HS-27A (cell line): ENCODE data around the gene GMDS.

Experiments
- DNase-seq: peaks from one replicate; pipeline ENCODE4 v3.0.0-alpha.2; 2012; ENCODE audit warnings: low read depth, missing footprints

The GMDS gene

DNA sequence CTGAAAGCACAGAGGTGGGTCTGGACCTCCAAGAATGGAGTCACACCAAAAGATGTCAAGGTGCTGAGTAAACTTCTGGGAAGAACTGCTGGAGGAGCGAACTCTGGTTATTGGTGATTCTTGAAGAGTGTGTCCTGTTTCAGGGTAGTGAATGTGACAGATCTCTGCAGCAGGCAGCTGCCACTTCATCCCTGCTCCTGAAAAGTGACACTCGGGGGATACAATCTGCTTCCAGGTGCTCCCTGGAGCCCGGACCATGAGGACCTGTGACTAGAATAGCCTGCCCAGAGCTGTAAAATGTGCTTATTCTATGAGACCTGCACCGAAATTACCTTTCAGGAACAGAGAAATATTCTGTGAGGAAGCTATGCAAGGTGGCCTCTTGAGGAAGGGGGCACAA, 444.6 kb downstream of the GMDS start:
- no peak for DNase-seq

- no peak for DNase-seq
Observed at GRCh38 chr6:1798965-1799325, 446.5 kb downstream of the GMDS start.

GRCh38 chr6:1798303-1798964, 447.0 kb downstream of the GMDS start:
- DNase-seq = no peak

GRCh38 chr6:1797801-1798200, 447.6 kb downstream of the GMDS start:
- DNase-seq = no peak

DNA sequence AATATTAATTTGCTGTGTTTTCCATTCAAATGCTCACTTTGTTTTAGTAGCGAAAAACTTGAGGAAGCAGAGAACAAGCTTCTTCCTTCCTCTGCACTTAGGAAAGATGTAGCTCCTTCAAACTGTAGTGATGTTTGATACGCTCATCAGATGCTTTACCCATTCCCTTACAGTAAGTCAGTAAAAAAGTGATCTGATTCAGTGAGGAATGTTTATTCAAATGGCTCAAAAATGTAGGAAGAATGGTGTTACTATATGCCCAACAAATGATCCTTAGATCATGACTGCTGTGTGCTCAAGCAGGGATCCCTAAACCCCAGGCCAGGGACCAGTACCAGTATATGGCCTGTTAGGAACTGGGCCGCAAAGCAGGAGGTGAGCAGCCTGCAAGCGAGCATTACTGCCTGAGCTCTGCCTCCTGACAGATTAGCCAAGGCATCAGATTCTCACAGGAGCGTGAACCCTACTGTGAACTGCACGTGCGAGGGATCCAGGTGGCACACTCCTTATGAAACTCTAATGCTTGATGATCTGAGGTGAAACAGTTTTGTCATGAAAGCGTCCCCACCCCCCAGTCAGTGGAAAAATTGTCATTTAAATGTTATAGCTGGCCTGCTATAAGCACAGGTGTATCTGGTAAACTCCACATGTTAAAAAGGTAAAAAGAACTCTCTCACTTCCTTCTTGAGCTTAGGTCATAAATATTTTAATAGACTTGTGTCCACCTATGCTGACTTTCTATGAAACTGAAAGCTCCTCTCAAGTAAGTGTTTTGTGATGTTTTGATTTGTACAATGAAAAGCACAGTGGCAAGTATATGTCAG, 448.5 kb downstream of the GMDS start:
- DNase-seq = no peak

DNA sequence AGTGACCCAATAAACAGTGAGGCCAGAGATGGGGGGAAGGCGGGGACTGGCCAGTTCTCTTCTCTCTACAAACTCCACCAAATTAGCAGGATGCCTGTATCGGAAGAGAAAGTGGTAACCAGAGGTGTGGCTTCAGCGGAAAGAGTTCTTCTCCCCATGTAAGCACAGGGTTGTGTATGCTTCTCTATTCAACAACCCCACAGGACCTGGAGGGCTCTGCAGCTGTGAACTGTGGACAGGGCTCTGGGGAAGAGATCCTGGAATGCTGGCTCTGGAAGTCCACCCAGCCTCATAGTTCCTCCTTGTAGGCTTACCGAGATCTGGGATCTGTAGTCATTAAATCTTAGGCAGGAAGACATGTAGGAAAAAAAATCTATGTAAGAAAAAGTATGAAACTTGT, 449.5 kb downstream of the GMDS start:
- no peak for DNase-seq

DNA sequence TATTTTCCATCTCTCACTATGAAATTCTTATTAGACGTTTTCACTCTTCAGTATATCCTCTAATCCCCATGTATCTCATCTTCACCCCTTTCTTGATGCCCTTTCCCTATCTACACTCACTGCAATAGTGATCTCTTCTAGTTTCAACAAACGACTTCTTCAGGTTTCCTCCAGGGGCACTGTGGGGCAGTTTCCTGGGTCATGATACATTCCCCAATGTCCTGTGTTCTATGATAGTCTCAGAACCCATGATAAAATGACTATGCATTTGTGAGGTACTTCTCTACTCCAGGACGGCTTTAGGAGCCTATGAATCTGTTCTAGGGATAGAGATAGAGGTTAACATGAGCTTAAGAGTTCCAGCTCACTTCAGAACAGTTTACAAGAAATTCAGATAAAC, 452.4 kb downstream of the GMDS start:
- DNase-seq = no peak

DNA sequence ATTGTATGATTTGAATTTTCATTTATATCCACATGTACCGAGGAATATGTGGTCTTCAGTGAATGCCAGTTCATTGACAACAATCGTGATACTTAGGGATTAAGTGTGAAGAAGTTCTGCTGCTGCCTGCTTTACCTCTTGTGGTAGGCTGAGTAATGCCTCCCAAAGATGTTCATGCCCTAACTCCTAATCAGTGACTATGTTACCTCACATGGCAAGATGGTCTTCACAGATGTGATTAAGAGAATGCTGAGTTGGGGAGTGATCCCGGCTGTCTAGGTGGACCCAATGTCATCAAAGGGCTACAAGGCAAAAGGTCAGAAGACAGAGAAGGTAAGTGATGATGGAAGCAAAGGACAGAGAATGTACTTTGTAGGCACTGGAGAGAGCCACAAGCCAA, 454.7 kb downstream of the GMDS start:
- no peak for DNase-seq

- DNase-seq = no peak
Observed at GRCh38 chr6:1789092-1789491, 456.3 kb downstream of the GMDS start.

DNA sequence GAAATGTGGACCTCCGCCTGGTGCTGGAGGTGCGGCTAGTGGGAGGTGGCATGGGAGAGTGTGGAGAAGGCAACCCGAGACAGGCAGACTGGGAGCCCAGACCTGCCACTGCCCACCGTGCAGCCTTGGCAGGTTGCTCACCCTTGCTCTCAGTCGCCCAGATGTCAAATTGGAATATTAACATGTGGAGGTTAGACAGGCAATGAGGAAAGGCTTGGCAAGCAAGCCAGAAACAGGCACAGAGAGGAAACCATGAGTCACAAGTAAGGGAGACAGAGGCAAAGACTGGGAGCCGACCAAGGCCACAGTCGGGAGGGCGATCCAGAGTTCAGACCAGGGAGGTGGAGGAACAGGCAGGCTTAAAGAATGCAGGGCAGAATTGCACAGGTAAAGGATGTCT, 457.5 kb downstream of the GMDS start:
- no peak for DNase-seq

DNA sequence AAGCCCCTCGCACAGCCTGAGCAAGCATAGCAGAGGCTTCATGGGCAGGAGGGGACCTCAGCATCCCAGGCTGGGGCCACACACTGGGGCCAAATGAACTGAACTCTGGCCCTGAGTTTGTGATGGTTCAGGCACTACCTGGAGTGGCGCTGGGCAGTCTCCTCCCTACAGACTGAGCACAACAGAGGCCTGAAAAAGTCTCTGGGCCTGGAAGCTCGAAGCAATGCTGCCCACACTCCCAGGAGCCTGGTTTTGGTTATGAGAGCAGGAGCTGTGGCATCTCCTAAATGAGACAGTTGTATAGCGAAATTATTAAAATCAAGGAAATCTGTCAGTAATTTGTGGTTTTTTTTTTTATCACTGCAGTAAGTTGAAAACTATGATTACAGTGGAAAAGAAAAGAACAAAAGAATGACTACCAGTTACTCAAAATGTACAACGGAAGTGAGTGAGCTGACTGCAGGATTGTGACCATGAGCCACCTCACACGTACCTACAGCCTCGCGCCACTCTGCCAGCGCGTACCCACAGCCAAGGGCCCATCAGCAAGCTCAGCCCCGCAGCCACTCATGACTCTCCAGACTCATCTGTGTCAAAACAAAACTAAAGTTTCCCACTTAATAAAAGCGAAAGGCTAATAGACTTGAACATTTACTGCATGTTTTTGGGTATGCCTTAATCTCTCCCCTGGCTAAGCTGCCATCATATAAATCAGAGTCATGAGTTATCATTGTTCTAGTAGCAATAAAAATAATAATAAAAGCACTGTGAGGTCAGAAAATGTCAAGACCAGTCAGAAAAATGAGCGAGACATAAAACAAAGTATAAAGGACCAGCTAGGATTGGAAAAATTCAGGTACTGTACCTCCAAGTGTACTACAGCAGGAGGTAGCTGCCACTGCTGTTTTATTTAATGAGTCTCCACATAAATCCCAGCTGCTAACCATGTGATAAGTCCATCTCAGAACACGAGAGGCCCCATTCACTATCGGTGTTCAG, 458.7 kb downstream of the GMDS start:
- DNase-seq = no peak

- no peak for DNase-seq
Observed at GRCh38 chr6:1784422-1784884, 461.0 kb downstream of the GMDS start.

GRCh38 chr6:1781817-1782184, 463.6 kb downstream of the GMDS start:
- DNase-seq = no peak

DNA sequence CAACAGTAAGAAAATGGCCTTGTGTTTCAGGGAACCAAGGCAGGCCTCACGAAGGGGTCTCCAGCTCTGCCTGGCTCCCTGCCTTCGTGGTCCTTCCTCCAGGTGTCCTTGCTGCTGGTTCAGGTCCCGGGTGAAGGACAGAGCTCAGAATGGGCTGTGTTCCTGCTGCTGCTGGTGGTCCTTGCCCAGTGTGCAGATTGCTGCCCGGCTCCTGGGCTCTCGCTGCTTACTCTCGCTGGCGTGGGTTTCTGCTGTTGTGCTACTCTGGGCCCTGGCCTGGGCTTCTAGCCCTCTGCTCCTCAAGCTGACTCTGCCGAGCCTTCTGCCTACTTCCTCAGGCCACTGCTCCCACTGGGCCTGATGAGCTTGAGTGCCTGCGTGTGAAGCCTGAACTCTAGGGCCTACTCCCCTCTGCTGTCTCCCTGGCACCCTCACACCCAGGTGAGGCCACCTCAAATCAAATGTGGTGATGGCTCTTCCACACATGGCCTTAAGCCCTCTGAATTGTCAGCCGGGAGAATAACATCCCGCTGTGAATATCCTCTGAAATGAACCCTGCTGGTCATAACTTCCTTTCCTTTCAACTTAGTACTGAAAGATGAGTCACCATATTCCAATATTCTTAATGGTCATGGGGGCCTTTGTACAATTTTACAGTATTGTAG, 464.1 kb downstream of the GMDS start:
- no peak for DNase-seq

- no peak for DNase-seq
Observed at GRCh38 chr6:1780251-1780867, 465.0 kb downstream of the GMDS start.

DNA sequence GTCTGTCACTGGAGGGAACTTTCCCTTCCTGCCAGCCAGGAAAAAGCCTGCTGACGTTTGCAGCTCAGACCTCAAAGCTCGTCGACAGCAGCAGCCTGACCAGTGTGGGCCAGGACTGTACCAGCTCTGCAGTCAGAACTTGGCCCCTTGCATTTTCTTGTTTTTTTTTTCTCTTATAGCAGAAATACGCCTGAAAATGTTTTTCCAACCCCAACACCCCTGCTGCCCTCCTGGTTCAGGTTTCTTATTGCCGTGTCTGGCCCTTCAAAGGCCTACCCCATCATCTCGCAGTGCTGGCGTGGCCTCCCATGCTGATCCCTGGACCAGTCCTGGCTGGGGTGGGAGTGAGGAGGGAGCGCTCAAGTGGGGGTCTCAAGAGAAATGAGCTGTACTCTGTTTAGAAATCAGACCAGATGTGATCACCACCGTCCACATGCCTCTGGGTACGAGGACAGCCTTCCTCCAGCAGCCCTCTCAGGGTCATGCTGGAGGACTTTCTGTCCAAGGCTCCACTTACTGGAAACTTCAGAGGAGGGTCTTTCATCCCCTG, 466.6 kb downstream of the GMDS start:
- DNase-seq = no peak

GRCh38 chr6:1777921-1778685, 467.3 kb downstream of the GMDS start:
- no peak for DNase-seq

DNA sequence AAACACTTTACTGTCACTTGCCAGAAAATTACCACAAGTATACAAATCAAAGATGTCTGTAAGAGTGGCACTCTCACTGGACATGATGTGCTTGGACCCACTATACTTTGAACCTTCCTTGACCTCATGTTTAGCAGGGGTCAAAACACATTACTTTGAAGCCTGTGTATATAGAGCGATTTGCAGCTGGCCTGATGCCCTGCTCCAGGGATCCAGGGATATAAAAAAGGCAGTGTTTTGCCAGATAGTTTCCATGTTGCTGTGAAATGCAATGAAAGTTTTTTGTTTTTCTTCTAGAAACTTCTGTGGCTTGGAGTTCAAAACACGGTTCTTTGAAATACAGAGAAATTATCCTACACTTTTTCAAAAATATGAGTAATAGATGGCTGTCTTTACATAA, 470.0 kb downstream of the GMDS start:
- DNase-seq = no peak

GRCh38 chr6:1774226-1774915, 471.0 kb downstream of the GMDS start:
- DNase-seq = no peak

GRCh38 chr6:1773700-1774099, 471.7 kb downstream of the GMDS start:
- no peak for DNase-seq
